Hematopoietic multipotent progenitor cell treated with erythropoietin and hydrocortisone succinate and interleukin-3 and kit ligand, for 15 days (in vitro differentiated cells): Measurements from ENCODE around the gene KNSTRN.
A peak's percentile ranks its signal among the peaks of the same experiment; 100 is the strongest.

Source experiments
- DNase-seq: peaks from one replicate; pipeline ENCODE4 v3.0.0-alpha.2; 2015; ENCODE audit warnings: low spot score

The KNSTRN gene

GRCh38 chr15:40382580-40383456, at the start of gene KNSTRN:
TSS of gene KNSTRN (plus strand) at chr15:40382721. CDS start at chr15:40382836, 115 bp downstream.
- DNase-seq: peak; percentile 95

GRCh38 chr15:40333922-40334492, 48.5 kb upstream of the KNSTRN start:
- DNase-seq: no peak

GRCh38 chr15:40334541-40334940, 48.0 kb upstream of the KNSTRN start:
- no peak for DNase-seq

- no peak for DNase-seq
These were observed 47.4 kb upstream of the KNSTRN start for GRCh38 chr15:40334941-40335795.

- no peak for DNase-seq
These were observed 46.4 kb upstream of the KNSTRN start for GRCh38 chr15:40335938-40336743.

GRCh38 chr15:40336744-40337122, 45.8 kb upstream of the KNSTRN start:
- DNase-seq: no peak

GRCh38 chr15:40337597-40337996, 44.9 kb upstream of the KNSTRN start:
- DNase-seq: no peak

- DNase-seq: peak; percentile 40
These were observed 44.4 kb upstream of the KNSTRN start for GRCh38 chr15:40338041-40338657.

- DNase-seq: no peak
These were observed 43.5 kb upstream of the KNSTRN start for GRCh38 chr15:40338921-40339620.

GRCh38 chr15:40339621-40339945, 42.9 kb upstream of the KNSTRN start:
- no peak for DNase-seq

GRCh38 chr15:40340038-40340739, 42.3 kb upstream of the KNSTRN start:
- DNase-seq: no peak

GRCh38 chr15:40340740-40341400, 41.7 kb upstream of the KNSTRN start, which contains the start of gene CCDC9B:
TSS of gene CCDC9B (minus strand) at chr15:40340939. CDS start at chr15:40340819, 120 bp downstream.
- peak; percentile 83 for DNase-seq

GRCh38 chr15:40342416-40343320, 39.9 kb upstream of the KNSTRN start:
- DNase-seq: no peak

- no peak for DNase-seq
These were observed 39.0 kb upstream of the KNSTRN start for GRCh38 chr15:40343512-40343911.

- no peak for DNase-seq
These were observed 38.3 kb upstream of the KNSTRN start for GRCh38 chr15:40344217-40344616.

- peak; percentile 71 for DNase-seq
These were observed 37.8 kb upstream of the KNSTRN start for GRCh38 chr15:40344631-40345120.

- no peak for DNase-seq
These were observed 37.2 kb upstream of the KNSTRN start for GRCh38 chr15:40345225-40345866.
